HuH-7 (cell line): Measurements from ENCODE around the gene TREM2.
"Not testable (repeated sequence)": the region's sequence is repeated elsewhere in the genome, so short reads cannot be mapped to it uniquely, and the experiment has no call there.

Experiments
- DNase-seq: peaks from one replicate; pipeline ENCODE4 v3.0.0; 2011; ENCODE audit warnings: low spot score

Gene TREM2

GRCh38 chr6:41153992-41154625 is 8.8 kb downstream of the TREM2 start, which contains the start of gene TREML1:
TSS of gene TREML1 (minus strand) at chr6:41154347. CDS start at chr6:41154288, 59 bp downstream.
- no peak for DNase-seq

GRCh38 chr6:41153451-41153850 is 9.5 kb downstream of the TREM2 start:
- no peak for DNase-seq

GRCh38 chr6:41150671-41151070 is 12.2 kb downstream of the TREM2 start:
- DNase-seq, result no peak

GRCh38 chr6:41147917-41148316 is 15.0 kb downstream of the TREM2 start:
- no peak for DNase-seq

GRCh38 chr6:41136911-41137310 is 26.0 kb downstream of the TREM2 start:
- no peak for DNase-seq

- DNase-seq, result no peak
Observed at GRCh38 chr6:41135062-41135832, 27.7 kb downstream of the TREM2 start.

GRCh38 chr6:41132254-41132653 is 30.7 kb downstream of the TREM2 start:
- no peak for DNase-seq

GRCh38 chr6:41125282-41125681 is 37.6 kb downstream of the TREM2 start:
- DNase-seq, result no peak

- no peak for DNase-seq
Observed at GRCh38 chr6:41122918-41123317, 40.0 kb downstream of the TREM2 start.

GRCh38 chr6:41122373-41122772 is 40.5 kb downstream of the TREM2 start:
- DNase-seq, result no peak

GRCh38 chr6:41120058-41120457 is 42.9 kb downstream of the TREM2 start:
- DNase-seq, result no peak

GRCh38 chr6:41119508-41119907 is 43.4 kb downstream of the TREM2 start:
- DNase-seq, result no peak

GRCh38 chr6:41115027-41115426 is 47.9 kb downstream of the TREM2 start:
- DNase-seq, result not testable (repeated sequence)

- DNase-seq, result no peak
Observed at GRCh38 chr6:41111017-41111416, 51.9 kb downstream of the TREM2 start.
